Transverse colon (tissue), 4 donors: ENCODE data around the gene IGLL5. TPM values are rescaled to one million over a fixed set of nuclear protein-coding genes. Genes with fewer than 3 reads are reported as not detected.

Source experiments
- DNase-seq: peaks from one replicate; pipeline ENCODE4 v3.0.0-alpha.2; 2019
- H3K27ac ChIP-seq, 4 donors: fragments of 200-600 bp; sonication (generic); 2 replicates each; pipeline ENCODE4 v1.5.1; 2016 to 2018; ENCODE audit warnings: inconsistent platforms in 4 of 4
- H3K27me3 ChIP-seq: fragments of 200-600 bp; sonication (generic); 2 replicates; pipeline ENCODE4 v1.5.1; 2017; ENCODE audit warnings: inconsistent platforms
- H3K36me3 ChIP-seq, 4 donors: fragments of 200-600 bp; sonication (generic); 2 replicates each; pipeline ENCODE4 v1.5.1; 2017 to 2019; ENCODE audit warnings: inconsistent platforms in 4 of 4
- H3K4me1 ChIP-seq, 4 donors: fragments of 200-600 bp; sonication (generic); 2 replicates each; pipeline ENCODE4 v1.5.1; 2017 to 2020; ENCODE audit warnings: inconsistent platforms in 4 of 4
- H3K4me3 ChIP-seq, 4 donors: fragments of 200-600 bp; sonication (generic); 1 replicate in 1 of 4; 2 replicates in 3 of 4; pipeline versions ENCODE4 v1.5.1 to v1.6.1; 2017 to 2019; ENCODE audit warnings: inconsistent platforms in 4 of 4
- H3K9me3 ChIP-seq, 2 donors: fragments of 200-600 bp; sonication (generic); 2 replicates each; pipeline ENCODE4 v1.5.1; 2017 to 2019; ENCODE audit warnings: inconsistent platforms in 2 of 2
- EP300 ChIP-seq: sonication (generic); formaldehyde crosslinking; IDR thresholded peaks from one replicate; pipeline ENCODE4 v1.6.1; 2017; ENCODE audit warnings: antibody characterized with exemption, low read depth
- POLR2A ChIP-seq: fragments of 450-650 bp; IDR thresholded peaks from one replicate; pipeline ENCODE4 v1.6.1; 2016; ENCODE audit warnings: antibody characterized with exemption, mild to moderate bottlenecking, moderate library complexity
- POLR2AphosphoS5 ChIP-seq, 3 donors: sonication (generic); formaldehyde crosslinking; IDR thresholded peaks; one replicate each; pipeline ENCODE4 v1.6.1; 2016; ENCODE audit warnings: antibody characterized with exemption in 3 of 3
- WGBS, 2 donors: methylation state at CpG; one replicate each; pipeline ENCODE4 v1.1.5; 2018; ENCODE audit warnings: low coverage in 1 of 2; 5-methylcytosine and 5-hydroxymethylcytosine counted together
- in situ Hi-C, 4 donors: fragments of 200-750 bp; cut with MboI; loops; one replicate each; pipeline versions ENCODE4 v1.15.0 to v1.15.1; 2017; ENCODE audit warnings: low sequenced_read_pairs in 3 of 4, low pct_ligation_motif_present in 1 of 4, low pct_unique_long_range_greater_than_20kb in 1 of 4
- intact Hi-C: fragments of 100-400 bp; cut with DNase I; formaldehyde crosslinking; loops from one replicate; pipeline ENCODE4 v1.15.1; 2023; ENCODE audit warnings: low total_unique reads
- total RNA-seq, 4 donors: library from RNA; depleted of rRNA; stranded (reverse); fragments of >200 nt; gene quantifications; one replicate each; pipeline ENCODE4 v1.1.0, GENCODE V29; 2016
- TF ChIP-seq, protein P1 (sequence below), 5 experiments: fragments of 200-600 bp in 3 of 5; fragments of 450-650 bp in 2 of 5; sonication (generic) in 3 of 5; IDR thresholded peaks; 1 replicate in 2 of 5; 2 replicates in 3 of 5; pipeline ENCODE4 v1.5.1; 2016 to 2017; ENCODE audit warnings: antibody characterized with exemption in 5 of 5, inconsistent platforms in 3 of 5, mild to moderate bottlenecking in 2 of 5, moderate library complexity in 1 of 5

Gene IGLL5
- total RNA-seq, 4 donors from 2014 or later = 14.9 to 104 (median 33.8) TPM; not detected in 1

DNA sequence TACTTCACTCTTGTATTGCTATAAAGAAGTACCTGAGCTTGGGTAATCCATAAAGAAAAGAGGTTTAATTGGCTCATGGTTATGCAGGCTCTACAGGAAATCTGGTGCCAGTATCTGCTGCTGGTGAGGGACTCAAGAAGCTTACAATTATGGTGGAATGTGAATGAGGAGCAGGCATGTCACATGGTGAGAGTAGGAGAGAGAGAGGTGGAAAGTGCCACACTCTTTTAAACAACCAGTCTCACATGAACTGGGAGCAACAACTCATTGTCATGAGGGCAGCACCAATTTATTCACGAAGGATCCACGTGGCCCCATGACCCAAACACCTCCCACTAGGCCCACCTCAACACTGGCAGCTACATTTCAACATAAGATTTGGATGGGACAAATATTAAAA is 24.6 kb upstream of the IGLL5 start:
- Histone ChIP-seq H3K36me3 (no peaks in the 10 kb centered on the region), H3K4me1 (peaks cover 0 to 24% (median 4%) of the 10 kb centered on the region in 4 donors), H3K9me3 (no peaks in the 10 kb centered on the region), H3K27ac (no peak overlapping the region), H3K27me3 (peaks cover 4% of the 10 kb centered on the region), H3K4me3 (no peak overlapping the region)
- TF ChIP-seq POLR2AphosphoS5 (IDR thresholded peaks at IDR 0.05) (no peak), EP300 (no peak), POLR2A (no peak)
- TF ChIP-seq, protein P1, sequence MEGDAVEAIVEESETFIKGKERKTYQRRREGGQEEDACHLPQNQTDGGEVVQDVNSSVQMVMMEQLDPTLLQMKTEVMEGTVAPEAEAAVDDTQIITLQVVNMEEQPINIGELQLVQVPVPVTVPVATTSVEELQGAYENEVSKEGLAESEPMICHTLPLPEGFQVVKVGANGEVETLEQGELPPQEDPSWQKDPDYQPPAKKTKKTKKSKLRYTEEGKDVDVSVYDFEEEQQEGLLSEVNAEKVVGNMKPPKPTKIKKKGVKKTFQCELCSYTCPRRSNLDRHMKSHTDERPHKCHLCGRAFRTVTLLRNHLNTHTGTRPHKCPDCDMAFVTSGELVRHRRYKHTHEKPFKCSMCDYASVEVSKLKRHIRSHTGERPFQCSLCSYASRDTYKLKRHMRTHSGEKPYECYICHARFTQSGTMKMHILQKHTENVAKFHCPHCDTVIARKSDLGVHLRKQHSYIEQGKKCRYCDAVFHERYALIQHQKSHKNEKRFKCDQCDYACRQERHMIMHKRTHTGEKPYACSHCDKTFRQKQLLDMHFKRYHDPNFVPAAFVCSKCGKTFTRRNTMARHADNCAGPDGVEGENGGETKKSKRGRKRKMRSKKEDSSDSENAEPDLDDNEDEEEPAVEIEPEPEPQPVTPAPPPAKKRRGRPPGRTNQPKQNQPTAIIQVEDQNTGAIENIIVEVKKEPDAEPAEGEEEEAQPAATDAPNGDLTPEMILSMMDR (IDR thresholded peaks at IDR 0.05) = no peak
- intact Hi-C loops = no loop called here
- no peak for DNase-seq
- 82% methylated on average over 2 of the region's 2 CpGs; no CpG with 5 or more reads in 1 of the 2 donors for WGBS, 2 donors
- in situ Hi-C loops = no loop called here

- peak; percentile 58 for DNase-seq
- no peak for TF ChIP-seq POLR2A
- peak in 2 of 3 donors; percentile 32 to 43 for TF ChIP-seq POLR2AphosphoS5 (IDR thresholded peaks at IDR 0.05)
- TF ChIP-seq, protein P1 (IDR thresholded peaks at IDR 0.05) = no peak
- no peak for TF ChIP-seq EP300
- Histone ChIP-seq H3K4me3 (no peak overlapping the region), H3K27me3 (no peaks in the 10 kb centered on the region), H3K27ac (peak overlapping the region in 3 of 4 donors; percentile 28 to 46 (median 34)), H3K4me1 (peaks cover 0 to 24% (median 4%) of the 10 kb centered on the region in 4 donors), H3K9me3 (no peaks in the 10 kb centered on the region), H3K36me3 (no peaks in the 10 kb centered on the region)
- in situ Hi-C loops = no loop called here
- 46 to 48% methylated on average over 2 to 5 of the region's 5 CpGs for WGBS, 2 donors
- intact Hi-C loops = no loop called here
These were observed 22.1 kb upstream of the IGLL5 start for GRCh38 chr22:22865311-22866072.

DNA sequence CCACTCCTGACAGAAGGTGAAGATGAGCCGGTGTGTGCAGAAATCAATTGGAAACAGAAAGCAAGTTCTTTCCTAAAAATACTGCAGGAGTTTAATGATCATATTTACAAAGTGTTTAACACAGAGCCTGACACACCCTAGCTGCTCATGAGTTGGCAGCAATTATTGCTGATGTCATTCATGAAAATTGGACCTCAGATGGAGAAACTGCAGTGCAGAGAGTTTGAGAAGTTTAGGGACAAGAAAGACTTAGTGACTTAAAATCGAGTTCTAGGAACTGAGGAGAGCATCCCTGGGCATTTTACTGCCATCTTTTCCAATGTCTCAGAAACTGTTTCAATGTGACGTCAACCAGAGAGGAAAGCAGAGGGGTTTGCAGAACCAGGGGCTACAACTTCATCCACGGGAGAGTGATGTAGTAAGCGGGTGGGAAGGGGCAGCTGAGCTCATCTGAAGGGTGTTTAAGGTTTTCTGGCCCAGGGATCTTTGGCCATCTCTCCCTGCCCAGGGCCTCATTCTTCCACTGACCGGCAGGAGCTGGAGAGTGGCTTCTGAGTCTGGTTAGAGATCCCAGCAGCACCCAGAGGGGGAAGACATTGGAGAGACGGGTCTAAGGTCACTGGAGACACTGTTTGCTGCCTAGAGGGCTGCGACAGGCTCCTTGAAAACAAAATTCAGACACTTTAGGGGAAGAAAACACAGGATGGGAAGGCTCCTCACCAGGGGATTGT is 21.1 kb upstream of the IGLL5 start:
- intact Hi-C loops = no loop called here

More for the DNA sequence above, 21.1 kb upstream of the IGLL5 start:
- Histone ChIP-seq H3K4me3 (no peak overlapping the region), H3K27ac (peak overlapping the region; percentile 5 to 60 (median 27)), H3K9me3 (no peaks in the 10 kb centered on the region), H3K36me3 (no peaks in the 10 kb centered on the region), H3K4me1 (peaks cover 0 to 24% (median 4%) of the 10 kb centered on the region in 4 donors), H3K27me3 (no peaks in the 10 kb centered on the region)
- WGBS, 2 donors = 40 to 50% methylated on average over 1 to 8 of the region's 8 CpGs
- TF ChIP-seq, protein P1 (IDR thresholded peaks at IDR 0.05) = no peak
- TF ChIP-seq POLR2AphosphoS5 (IDR thresholded peaks at IDR 0.05) = no peak
- no peak for TF ChIP-seq POLR2A
- in situ Hi-C loops = no loop called here
- DNase-seq = no peak
